COR-L47 (cell line): ENCODE data around the gene CYP17A1.
"Not testable (repeated sequence)": the region's sequence is repeated elsewhere in the genome, so short reads cannot be mapped to it uniquely, and the experiment has no call there.

ENCODE experiments used
- DNase-seq: peaks from one replicate; lab custom pipeline; 2025; lab: John Stamatoyannopoulos, UW

Gene CYP17A1

DNA sequence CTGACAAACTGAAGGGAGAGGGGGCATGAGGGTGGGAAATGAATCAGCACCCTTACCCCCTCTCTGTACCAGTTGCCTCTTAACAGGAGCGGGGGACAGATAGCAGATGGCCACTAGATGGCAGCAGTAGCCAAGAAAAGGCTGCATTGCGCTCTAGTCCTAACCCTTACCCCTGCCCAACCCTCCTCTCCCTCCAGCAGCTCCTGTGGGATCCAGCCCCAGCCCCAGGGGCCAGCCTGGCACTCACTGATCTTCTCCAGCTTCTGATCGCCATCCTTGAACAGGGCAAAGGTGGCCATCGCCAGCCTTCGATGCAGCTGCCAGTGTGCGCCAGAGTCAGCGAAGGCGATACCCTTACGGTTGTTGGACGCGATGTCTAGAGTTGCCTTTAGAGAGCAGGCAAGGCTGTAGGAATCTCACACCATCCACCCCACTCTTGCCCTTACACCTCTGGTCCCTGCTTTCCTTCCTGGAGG lies 2.2 kb downstream of the CYP17A1 start:
- DNase-seq: peak; percentile 13

DNA sequence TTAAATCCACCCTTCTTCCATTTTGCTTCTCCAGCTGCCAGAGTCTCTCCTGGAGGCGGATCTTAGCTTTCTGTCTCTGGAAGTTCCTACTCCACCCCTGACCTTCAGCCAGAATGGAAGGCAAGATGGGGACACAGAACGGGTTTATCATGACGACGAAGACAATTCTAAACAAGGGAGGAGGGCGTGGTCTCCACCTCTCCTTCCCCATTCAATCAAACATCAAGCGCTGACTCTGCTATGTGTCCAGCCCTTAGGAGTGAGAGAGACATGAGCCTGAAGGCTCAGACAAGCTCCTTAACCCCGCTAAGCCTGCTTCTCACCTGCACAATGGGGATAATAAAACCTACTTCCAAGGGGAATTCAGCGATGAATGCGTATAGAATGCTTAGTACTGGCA lies 3.1 kb downstream of the CYP17A1 start:
- no peak for DNase-seq

DNA sequence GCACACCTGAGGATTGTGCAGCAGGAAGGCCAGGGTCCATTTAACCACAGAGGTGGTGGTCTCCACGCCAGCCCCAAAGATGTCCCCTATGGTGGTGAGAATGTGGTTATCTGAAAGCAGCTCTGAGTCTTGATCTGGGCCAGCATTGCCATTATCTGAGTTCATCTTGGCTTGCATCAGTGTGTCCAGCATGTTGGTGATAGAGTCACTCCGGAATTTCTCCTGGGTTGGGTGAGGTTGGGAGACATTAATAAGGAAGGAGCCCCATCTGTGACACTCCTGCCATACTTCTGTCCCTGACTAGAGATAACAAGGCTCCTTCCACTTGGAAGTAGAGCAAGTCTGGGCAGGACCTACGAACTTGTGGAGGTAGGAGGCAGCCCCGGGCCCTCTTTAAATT lies 4.2 kb downstream of the CYP17A1 start:
- DNase-seq: no peak

DNA sequence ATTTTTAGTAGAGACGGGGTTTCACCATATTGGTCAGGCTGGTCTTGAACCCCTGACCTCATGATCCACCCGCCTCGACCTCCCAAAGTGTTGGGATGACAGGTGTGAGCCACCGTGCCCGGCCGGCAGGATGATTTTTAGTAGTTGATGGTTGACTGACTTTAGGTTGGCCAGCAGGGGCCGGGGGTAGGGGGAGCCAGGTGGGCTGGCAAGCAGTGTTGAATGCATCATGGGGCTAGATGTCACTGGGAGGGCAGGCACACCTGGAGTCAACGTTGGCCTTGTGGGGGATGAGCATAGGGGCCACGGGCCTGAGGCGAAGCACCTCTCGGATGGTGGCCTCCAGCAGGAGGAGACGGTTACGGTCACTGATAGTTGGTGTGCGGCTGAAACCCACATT lies 5.0 kb downstream of the CYP17A1 start:
- DNase-seq: no peak

DNA sequence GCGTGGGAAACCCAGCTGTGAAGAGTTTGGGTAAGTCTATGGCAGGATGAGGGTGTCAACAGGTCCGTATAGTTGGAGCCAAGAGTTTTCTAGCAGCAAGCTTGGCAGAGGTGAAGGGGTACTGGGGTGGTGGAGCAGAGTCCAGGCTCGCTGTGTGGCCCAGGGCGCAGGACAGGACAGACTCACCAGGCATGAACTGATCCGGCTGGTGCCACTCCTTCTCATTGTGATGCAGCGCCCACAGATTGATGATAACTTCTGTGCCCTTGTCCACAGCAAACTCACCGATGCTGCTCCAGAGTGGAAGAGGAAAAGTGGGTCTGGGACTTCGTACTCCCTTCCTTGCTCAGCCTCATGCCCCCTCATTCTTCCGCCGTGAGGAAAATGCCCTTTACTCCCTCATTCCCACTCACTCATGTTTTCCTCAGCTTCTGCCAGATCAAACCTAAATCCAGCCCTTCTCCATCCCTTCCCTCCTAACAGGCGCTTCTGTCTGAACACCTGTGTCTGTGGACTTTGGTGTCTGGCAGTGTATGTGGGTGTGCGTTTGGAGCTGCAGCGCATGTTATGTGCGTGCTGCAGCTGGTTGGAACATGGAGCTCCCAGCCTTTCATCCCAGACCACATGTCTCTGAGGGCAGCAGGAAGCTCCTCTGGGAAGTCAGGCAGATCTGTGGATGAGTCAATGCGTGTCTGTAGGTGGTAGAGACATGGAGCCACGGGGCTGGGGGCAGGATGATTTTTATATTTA lies 5.7 kb downstream of the CYP17A1 start:
- no peak for DNase-seq

DNA sequence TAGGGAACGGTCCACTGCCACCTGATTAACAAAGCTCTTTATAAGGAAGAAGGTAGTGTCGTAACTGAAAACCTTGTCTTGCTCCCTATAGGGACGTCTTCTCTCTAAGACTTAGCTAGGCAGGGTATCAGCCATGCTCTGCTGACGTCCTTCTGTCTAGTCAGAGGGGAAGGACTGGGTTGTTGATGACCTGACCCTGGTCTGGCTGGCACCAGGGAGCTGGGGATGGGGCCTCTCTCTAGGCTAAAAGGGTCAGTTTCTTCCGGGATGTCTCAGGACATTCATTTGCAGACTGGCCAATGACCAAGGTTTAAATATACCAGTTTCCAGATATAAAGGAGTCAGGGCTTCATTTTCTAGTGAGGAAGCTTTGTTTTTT lies 9.6 kb downstream of the CYP17A1 start:
- DNase-seq: no peak

DNA sequence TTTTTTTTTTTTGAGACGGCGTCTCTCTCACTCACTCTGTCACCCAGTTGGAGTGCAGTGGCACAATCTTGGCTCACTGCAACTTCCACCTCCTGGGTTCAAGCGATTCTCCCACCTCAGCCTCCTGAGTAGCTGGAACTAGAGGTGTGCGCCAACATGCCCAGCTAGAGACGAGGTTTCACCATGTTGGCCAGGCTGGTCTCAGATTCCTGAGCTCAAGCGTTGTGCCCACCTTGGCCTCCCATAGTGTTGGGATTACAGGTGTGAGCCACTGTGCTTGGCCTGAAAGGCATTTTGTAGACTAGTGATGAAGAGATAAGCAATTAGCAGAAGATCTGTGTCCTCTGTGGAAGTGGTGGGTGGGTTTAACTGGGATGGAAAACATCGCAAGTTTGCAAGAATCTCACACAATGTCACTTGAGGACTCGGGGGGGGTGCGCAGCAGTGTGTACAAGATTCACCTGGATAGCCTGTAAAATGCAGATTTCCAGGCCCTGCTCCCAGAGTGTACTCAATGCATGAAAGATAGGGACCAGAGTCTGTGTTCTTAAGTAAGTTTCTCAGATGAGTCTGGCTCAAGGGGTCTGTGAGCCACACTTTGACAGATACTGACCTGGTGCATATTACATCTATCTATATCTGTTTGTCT lies 10.9 kb downstream of the CYP17A1 start:
- no peak for DNase-seq

DNA sequence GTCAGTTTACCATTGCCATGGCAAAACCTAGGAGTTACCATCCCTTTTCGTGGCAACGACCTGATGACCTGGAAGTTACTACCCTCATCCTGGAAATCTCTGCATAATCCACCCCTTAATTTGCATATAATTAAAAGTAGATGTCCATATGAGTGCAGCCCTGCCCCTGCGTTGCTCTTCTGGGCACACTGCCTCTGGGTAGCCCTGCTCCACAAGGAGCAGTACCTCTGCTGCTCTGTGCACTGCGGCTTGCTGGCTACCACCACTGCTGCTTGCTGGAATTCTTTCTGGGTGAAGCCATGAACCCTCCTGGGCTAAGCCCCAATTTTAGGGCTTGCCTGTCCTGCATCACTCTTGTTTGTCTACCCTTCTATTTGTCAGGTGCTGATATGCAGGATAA lies 12.5 kb downstream of the CYP17A1 start:
- no peak for DNase-seq

DNA sequence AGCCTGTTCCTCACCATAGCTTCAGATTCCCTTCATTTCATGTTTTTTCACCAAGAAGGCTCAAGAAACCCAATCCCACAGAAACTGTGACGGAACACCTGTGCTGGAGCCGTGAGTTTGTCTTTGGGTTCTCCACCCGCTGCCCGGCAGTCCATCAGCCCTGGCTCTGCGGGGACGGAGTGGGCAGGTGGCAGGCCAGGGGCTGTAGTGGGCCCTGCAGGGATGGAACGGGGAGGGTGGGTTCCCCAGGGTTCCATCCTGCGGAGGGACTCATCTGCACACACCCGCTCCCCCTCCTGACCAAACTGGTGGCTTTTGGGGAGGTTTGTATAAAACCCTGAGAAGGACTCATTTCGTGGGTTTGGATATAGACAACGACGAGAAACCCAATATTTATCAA lies 15.0 kb downstream of the CYP17A1 start:
- no peak for DNase-seq

DNA sequence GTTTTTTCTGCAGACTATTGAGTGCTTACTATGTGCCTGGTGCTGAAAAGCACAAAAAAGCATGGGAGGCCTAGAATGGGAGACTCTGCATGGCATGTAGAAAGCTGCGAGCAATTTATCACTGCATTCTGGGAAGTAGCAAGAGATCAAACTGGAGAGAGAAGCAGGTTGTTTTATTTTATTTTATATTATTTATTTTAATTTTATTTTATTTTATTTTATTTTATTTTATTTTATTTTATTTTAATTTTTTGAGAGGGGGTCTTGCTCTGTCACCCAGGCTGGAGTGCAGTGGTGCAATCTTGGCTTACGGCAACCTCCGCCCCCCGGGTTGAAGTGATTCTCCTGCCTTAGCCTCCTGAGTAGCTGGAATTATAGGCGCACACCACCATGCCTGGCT lies 17.2 kb downstream of the CYP17A1 start:
- not testable (repeated sequence) for DNase-seq

DNA sequence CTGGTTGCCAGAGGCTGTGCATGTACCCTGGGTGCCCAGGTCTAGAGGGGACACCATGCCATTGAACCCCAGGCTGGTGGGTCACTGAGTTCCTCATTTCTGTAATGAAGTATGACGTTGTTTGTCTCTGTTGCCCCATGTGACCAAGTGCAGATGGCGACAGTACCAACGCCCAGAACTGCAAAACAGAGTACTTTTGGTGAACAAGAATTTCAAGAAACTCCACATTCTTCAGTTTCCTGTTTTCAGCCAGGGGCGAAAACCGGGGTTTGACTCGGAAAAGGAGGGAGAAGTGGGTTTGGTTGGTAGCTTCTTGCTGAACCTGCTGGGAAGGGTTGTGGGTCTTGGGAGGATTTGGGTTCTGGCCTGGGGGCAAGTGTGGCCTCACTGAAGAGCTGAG lies 18.2 kb downstream of the CYP17A1 start:
- DNase-seq: no peak

DNA sequence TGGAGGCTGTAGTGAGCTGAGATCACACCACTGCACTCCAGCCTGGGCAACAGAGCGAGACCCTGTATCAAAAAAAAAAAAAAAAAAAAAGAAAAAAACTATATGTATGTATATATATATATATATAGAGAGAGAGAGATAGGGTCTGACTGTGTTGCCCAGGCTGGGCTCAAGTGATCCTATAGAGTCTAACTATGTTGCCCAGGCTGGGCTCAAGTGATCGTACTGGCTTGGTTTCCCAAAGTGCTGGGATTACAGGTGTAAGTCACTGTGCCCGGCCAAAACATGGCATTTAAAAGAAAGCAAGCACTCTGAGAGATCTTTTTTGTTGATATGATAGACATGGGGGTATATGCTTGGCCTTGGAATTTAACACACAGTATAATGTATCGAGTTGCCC lies 20.0 kb downstream of the CYP17A1 start:
- DNase-seq: no peak

DNA sequence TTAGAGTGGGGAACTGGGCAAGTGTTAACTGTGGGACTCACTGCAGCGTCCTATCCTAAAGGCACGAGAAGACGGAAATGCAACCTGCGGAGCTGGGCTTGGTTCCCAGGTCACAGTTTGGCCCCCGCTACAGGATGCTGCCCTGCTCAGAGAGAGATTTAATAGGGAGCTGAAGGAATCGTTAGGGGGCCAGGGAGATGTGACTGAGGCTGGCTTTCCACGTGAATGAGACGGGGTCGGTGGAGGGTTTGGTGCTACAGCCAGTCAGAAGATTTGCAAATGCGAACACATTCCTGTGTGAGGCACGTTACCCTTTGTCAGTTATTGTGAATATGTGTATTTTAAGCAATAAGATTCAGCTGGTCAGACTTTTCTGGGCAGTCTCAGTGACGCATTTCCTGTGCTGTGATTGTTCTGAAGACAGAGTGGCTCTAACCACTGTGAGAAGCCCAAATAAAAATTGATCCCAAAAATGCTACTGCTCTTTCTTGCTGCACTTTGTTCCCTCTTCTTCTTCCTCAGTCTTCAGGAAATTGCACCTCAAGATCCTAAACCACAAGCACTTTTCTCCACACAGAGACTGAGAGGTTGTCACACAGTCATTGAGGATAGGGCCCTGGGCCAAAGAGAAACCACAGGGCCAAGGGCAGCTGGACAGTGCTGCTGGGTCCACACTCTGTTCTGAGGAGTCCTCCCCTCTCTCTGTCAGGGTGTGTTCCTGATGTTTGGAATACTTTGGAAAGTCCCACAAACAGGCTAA lies 21.2 kb downstream of the CYP17A1 start:
- DNase-seq: no peak

DNA sequence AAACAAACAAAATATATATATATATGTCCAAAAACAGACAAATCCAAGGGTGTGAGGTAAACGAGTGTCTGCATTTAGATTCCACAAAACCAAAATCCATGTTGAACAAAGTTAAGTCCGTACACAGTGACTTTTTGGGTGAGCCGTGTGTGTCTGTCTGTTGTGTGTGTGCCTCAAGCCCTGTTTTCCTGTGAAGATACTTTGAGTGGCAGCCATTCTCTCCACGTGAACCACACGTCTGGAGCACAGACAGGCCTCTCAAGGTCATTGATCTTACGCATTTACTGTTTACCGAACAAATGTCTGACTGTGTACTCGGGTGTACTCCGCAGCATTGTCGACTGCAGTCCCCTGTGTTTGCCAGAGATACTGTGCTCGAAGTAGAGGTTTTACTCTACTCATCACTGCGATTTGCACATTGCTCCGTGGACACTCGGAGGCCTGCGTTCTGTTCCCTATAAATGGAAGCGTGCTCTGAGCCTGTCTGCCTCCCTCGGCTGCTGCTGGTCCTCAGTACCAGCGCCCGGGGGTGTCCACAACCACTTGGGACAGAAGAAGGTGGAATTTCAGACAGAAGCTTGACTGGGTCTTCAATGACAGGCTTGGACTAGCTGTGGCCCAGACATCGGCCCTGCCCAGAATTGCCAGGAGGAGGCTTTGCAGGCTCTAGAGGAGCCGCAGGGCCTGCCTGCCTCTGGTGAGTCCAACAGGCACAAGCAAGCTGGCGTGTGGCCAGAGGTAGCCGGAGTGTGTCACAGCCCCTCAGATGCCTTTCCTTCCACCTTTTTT lies 22.1 kb downstream of the CYP17A1 start:
- DNase-seq: no peak

DNA sequence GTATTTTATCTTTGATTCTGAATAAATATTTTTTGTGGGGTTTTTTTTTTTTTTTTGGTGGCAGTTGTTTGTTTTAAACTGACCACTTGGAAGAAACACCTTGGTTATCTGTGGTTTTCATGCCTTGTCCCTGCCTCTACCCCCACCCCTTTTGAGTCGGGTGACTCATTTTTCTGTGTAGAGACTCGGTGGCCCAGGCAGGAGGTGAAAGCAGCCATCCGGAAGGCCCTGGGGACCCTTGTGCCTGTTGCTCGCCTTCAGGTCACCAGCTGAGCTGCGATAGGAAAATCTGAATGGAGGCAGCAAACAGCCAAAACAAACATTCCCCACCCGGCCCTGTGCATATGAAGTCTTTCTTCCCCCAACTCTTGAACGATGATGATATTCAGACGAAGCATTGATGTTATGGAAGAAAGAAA lies 22.8 kb downstream of the CYP17A1 start:
- DNase-seq: no peak

DNA sequence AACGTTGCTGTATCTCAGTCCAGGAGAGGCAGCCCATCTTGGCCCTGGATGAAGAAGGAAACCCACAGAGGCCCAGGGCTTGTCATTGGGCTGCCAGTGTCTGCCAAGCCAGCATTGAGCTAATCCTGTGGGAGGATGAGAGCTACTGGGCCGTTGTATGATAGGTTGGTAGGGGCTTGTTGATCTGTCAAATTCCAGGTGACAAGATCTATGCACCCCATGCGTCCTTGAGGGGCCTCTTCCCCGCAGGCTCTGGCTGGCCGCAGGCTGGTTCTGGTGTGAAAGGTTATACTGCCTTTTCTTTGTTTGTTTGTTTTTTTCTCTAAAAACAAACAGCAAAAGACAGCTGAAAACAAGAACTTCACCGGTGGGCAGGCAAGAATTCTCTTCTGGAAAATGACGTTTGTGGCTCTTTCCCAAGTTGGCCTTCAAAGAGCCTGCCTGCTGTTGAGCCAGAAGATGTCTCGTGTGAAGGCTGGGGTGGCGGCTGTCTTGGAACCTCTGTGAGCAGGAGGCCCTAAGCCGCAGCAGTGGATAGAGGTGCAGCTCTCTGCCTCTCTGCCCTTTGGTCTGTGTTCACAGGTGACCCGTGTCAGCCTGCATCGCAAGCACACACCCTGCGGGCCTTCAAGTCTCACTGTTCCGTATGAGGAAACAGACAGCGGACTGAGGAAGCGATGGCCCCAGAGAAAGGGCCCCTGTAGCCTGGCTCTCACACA lies 23.3 kb downstream of the CYP17A1 start:
- DNase-seq: no peak

DNA sequence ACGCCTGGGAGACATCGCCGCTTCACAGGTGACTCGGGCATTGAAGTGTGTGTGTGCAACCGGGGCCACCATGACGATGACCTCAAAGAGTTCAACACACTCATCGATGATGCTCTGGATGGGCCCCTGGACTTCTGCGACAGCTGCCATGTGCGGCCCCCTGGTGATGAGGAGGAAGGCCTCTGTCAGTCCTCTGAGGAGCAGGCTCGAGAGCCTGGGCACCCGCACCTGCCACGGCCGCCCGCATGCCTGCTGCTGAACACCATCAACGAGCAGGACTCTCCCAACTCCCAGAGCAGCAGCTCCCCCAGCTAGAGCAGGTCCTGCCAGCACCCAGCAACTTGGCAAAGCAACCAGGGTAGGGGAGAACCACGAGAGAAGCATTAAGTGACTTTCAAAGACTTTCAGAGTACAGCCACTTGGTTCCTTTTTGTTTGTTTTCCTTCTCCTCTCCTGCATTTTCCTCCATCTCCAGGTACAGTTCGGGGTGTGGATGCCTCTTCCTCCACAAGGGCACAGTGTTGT lies 24.1 kb downstream of the CYP17A1 start:
- DNase-seq: no peak

DNA sequence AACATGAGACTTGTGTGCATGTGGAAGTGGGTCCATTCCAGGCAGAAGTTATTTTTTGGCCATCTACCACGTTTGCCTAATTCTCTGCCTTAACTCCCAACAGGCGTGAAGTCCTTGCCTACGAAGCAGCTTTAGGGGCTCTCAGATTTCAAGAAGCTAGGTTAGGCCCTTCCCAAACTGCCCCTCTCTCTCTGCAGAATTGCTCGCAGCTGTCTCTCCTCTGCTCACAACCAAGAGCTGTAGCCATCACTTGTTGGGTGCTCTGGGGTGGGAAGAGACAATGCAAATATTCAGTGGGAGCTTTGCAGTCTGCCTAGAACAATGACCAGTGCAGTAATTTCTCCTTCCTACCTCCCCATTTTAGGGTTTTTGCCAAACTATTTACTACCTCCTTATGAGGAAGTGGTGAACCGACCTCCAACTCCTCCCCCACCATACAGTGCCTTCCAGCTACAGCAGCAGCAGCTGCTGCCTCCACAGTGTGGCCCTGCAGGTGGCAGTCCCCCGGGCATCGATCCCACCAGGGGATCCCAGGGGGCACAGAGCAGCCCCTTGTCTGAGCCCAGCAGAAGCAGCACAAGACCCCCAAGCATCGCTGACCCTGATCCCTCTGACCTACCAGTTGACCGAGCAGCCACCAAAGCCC lies 24.9 kb downstream of the CYP17A1 start:
- DNase-seq: no peak

DNA sequence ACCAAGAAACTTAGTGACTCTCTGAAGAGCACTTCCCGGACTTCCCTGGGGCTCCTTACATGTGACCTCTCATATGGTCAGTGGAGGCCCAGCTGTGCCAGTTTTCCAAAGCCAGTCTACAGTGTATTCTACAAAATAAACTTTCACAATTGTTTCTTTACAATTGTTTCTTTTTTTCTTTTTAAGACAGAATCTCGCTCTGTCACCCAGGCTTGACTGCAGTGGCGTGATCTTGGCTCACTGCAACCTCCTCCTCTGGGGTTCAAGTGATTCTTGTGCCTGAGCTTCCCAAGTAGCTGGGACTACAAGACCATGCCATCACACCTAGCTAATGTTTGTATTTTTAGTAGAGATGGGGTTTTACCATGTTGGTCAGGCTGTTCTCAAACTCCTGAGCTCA lies 25.9 kb downstream of the CYP17A1 start:
- DNase-seq: no peak

DNA sequence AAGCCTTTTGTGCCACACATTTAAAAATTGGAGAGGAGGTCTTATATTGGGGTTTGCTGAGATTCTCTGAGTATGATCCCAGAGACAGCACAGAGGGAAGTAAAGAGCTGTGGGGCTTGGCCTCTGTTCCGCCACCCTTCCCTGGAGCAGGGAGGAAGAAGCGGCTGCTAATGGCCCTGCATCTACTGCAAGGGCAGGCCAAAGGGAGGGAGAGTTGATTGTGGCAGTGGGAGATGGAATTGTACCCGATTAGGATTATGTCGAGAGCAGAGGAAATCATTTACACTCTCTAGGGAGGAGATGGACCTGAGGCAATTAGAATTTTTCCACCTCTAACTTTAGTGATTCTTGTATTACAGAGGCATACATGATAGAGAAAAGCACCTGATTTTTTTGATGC lies 28.8 kb downstream of the CYP17A1 start:
- DNase-seq: no peak
